Islet precursor cell (in vitro differentiated cells): ENCODE data around the gene TAF11L13.
"Not testable (repeated sequence)": the region's sequence is repeated elsewhere in the genome, so short reads cannot be mapped to it uniquely, and the experiment has no call there.

Experiments used
- DNase-seq: peaks from one replicate; pipeline ENCODE4 v3.0.0-alpha.2; 2018

The TAF11L13 gene

DNA sequence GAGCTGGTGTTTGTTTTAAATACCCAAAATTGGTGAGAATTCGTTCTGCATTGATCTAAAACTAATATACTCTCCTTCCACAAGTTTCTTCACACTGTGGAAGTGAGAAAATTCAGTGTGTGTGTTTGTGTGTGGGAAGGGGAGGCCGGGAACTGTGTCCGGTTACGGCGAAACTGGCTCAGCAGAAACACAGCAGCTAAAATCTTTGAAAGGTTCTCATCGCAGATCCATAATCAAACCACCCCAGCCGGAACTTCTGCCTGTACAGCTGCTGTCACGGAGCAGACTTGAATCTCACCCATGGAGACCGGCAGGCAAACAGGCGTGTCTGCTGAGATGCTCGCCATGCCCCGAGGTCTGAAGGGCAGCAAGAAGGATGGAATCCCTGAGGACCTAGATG lies at the start of gene TAF11L13:
TAF11L13 (plus strand) TSS at position 301 of the 400 bp plus-strand sequence.
- not testable (repeated sequence) for DNase-seq

DNA sequence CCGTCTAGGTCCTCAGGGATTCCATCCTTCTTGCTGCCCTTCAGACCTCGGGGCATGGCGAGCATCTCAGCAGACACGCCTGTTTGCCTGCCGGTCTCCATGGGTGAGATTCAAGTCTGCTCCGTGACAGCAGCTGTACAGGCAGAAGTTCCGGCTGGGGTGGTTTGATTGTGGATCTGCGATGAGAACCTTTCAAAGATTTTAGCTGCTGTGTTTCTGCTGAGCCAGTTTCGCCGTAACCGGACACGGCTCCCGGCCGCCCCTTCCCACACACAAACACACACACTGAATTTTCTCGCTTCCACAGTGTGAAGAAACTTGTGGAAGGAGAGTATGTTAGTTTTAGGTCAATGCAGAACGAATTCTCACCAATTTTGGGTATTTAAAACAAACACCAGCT lies 46.2 kb upstream of the TAF11L13 start, which contains the start of gene TAF11L7:
TAF11L7 (minus strand) TSS at position 101 of the 400 bp plus-strand sequence.
- DNase-seq = not testable (repeated sequence)

- DNase-seq = not testable (repeated sequence)
Measured at GRCh38 chr5:17590860-17591259, 41.0 kb upstream of the TAF11L13 start, which contains the start of gene TAF11L8. TSS of gene TAF11L8 (minus strand) at chr5:17590960.

DNA sequence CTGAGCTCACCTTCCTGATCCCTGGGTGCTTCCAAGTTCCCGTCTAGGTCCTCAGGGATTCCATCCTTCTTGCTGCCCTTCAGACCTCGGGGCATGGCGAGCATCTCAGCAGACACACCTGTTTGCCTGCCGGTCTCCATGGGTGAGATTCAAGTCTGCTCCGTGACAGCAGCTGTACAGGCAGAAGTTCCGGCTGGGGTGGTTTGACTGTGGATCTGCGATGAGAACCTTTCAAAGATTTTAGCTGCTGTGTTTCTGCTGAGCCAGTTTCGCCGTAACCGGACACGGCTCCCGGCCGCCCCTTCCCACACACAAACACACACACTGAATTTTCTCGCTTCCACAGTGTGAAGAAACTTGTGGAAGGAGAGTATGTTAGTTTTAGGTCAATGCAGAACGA lies 37.6 kb upstream of the TAF11L13 start, which contains the start of gene TAF11L9:
TAF11L9 (minus strand) TSS at position 140 of the 400 bp plus-strand sequence.
- not testable (repeated sequence) for DNase-seq

- DNase-seq = not testable (repeated sequence)
Measured at GRCh38 chr5:17597728-17598127, 34.2 kb upstream of the TAF11L13 start, which contains the start of gene TAF11L10. TSS of gene TAF11L10 (minus strand) at chr5:17597828.

DNA sequence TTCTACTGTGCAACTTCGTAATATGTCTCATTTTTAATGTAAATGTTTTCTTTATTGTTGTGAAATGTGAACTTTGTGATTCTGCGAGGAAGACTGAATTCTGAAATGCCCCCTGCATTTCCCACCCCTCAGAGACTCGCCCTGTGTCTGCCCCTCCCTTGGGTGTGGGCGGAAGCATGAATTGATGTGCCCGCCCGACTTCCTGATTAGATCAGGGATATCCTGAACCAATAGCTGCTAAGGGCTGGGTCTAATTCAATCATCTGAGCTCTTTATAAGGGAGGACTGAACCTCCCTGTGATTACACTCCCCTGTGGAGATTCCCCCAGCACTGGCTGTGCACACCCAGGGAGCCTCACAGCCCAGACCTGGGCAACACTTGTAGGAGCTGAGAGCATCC lies 28.0 kb upstream of the TAF11L13 start, which contains the start of gene TAF11L11:
TAF11L11 (plus strand) TSS at position 304 of the 400 bp plus-strand sequence.
- not testable (repeated sequence) for DNase-seq

DNA sequence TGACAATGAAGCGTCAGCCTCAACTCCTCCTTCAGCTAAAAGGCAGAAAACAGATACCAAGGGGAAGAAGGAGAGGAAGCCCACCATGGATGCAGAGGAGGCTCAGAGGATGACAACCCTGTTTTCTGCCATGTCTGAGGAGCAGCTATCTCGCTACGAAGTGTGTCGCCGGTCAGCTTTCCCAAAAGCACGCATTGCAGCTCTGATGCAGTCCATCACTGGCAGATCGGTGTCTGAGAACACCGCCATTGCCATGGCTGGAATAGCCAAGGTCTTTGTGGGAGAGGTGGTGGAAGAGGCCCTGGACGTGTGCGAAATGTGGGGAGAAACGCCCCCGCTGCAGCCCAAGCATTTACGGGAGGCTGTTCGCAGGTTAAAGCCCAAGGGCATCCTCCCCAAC lies 26.9 kb upstream of the TAF11L13 start:
- DNase-seq = no peak

DNA sequence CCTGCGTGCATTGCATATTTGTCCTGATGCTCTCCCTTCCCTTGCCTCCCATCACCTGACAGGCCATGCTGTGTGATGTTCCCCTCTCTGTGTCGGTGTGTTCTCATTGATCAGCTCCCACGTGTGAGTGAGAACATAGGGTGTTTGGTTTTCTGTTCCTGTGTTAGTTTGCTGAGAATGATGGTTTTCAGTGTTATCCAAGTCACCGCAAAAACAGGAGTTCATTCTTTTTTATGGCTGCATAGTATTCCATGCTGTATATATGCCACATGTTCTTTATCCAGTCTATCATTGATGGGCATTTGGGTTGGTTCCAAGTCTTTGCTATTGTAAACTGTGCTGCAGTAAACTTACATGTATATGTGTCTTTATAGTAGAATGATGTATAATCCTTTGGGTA lies 24.4 kb upstream of the TAF11L13 start:
- DNase-seq = not testable (repeated sequence)

GRCh38 chr5:17610092-17610491 lies 21.8 kb upstream of the TAF11L13 start, which contains the start of gene TAF11L12:
TSS of gene TAF11L12 (plus strand) at chr5:17610392.
- not testable (repeated sequence) for DNase-seq

DNA sequence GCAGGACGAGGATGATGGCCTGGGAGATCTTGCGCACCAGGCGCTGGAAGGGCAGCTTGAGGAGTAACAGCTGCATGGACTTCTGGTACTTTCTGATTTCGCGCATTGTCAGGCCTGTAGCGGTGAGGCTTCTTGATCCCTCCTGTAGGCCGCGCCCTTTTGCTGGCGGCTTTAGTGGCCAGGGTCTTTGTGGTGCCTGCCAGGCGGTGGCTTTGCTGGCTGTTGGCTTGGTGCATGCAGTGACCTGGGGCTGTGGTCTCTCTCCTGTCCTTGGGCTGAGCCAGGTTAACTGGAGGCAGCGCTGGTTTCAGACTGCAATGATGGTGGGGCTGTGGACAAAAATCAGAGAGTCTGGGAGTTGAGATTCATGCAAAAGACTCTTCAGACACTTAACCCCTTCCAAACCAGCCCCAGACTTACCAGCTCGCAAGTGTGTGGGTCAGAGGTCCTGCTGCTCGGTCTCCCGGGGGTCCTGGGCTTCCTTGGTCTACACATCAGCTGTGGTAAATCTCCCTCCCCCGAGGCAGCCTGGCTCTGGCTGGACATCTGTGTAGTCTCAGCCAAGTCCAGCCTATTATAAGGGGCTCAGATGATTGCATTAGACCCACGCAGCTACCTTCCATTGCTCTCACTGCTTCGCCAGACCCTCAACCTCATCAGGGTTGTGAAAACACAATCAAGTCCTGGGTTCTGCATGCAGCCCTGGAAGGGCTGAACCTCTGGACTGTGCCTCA lies 16.8 kb upstream of the TAF11L13 start:
- DNase-seq = no peak

DNA sequence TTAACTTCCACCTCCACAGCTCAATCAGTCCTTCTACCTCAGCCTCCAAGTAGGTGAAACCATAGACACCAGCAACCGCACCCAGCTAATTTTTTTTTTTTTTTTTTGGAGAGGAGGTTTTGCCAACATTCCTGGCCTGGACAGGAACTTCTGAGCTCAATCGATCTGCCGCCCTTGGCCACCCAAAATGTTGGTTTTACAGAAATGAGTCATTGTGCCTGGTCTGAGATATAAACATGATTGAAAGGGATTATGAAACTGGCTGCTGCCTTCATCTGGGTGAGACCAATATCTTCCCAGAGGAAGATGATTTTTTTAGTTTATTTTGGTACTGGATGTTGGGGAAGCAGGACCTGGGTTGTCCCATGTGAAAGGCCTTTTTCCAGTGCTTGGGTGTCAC lies 12.5 kb upstream of the TAF11L13 start:
- DNase-seq = no peak

GRCh38 chr5:17620627-17621026 lies 11.3 kb upstream of the TAF11L13 start:
- DNase-seq = no peak

- no peak for DNase-seq
Measured at GRCh38 chr5:17625686-17626085, 6.2 kb upstream of the TAF11L13 start.

DNA sequence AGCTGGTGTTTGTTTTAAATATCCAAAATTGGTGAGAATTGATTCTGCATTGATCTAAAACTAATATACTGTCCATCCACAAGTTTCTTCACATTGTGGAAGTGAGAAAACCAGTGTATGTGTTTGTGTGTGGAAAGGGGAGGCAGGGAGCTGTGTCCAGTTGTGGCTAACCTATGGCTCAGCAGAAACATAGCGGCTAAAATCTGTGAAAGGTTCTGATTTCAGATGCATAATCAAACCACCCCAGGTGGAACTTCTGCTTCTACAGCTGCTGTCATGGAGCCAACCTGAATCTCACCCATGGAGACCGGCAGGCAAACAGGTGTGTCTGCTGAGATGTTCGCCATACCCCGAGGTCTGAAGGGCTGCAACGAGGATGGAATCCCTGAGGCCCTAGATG lies 2.3 kb downstream of the TAF11L13 start, which contains the start of gene TAF11L14:
TAF11L14 (plus strand) TSS at position 301 of the 400 bp plus-strand sequence.
- no peak for DNase-seq

- DNase-seq = not testable (repeated sequence)
Measured at GRCh38 chr5:17649232-17649631, 17.3 kb downstream of the TAF11L13 start.

DNA sequence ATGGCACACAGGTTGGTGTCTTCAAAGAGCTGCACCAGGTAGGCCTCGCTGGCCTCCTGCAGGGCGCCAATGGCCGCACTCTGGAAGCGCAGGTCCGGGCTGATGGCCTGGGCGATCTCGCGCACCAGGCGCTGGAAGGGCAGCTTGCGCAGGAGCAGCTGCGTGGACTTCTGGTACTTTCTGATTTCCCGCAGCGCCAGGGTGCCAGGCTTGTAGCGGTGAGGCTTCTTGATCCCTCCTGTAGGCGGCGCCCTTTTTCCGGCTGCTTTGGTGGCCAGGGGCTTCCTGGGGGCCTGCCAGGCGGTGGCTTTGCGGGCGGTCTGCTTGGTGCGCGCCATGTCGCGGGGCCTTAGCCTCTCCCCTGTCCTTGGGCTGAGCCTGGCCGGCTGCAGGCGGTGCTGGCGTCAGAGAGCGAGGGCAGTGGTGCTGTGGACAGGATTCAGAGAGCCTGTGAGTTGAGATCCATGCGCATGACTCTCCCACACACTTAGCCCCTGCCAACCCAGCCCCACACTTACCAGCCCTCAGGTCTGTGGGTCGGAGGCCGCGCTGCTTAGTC lies 23.4 kb downstream of the TAF11L13 start:
- not testable (repeated sequence) for DNase-seq

GRCh38 chr5:17655921-17656320 lies 24.0 kb downstream of the TAF11L13 start:
- DNase-seq = no peak

DNA sequence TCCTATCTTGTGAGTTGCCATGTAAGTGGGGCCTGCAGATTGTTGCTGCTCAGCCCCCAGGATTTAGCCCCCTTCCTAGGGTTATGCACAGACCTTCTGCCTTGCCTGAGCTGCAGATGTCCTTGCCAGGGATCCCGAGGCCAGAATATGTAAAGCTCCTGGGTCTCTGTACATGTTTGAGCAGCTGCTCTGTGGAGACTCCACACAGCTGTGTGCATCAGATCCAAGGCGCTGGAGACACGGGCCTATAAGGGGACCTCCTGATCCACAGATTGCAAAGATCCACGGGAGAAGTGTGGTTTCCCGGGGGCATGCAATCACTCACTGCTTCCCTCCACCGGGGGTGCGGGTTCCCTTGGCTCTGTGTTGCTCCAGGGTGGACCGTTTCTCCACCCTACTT lies 31.3 kb downstream of the TAF11L13 start:
- DNase-seq = no peak

- DNase-seq = no peak
Measured at GRCh38 chr5:17665836-17666235, 33.9 kb downstream of the TAF11L13 start.

- DNase-seq = no peak
Measured at GRCh38 chr5:17666726-17667235, 34.9 kb downstream of the TAF11L13 start.

GRCh38 chr5:17670353-17670752 lies 38.5 kb downstream of the TAF11L13 start:
- DNase-seq = no peak

- no peak for DNase-seq
Measured at GRCh38 chr5:17678751-17679324, 47.0 kb downstream of the TAF11L13 start.

- DNase-seq = no peak
Measured at GRCh38 chr5:17679597-17680203, 47.8 kb downstream of the TAF11L13 start.
